ENCODE results near the gene OR10G2. TPM values are rescaled to one million over a fixed set of nuclear protein-coding genes. Genes with fewer than 3 reads are reported as not detected.

Gene OR10G2
- total RNA-seq, 1 experiment from 2014 or later: not detected

- H3K79me2 ChIP-seq (ENCODE audit: insufficient read depth, low read length): no peaks in the 10 kb centered on the region
- H3K27ac ChIP-seq (ENCODE audit: low read depth, low read length): no peak overlapping the region
- ChIA-PET CTCF (no interaction called here), RAD21 (ENCODE audit: low non-redundant PET in 1 of 2, low total read pairs in 2 of 2, uncharacterized antibody in 2 of 2, unreplicated experiment in 2 of 2) (interaction anchor here in 1 of 2 experiments (0.7 kb wide), 1 partner anchor 655 kb away, joined by 3 read pairs; no protein-coding TSS in a partner anchor), POLR2A (no interaction called here)
- no peak for DNase-seq (ENCODE audit: low read depth, low spot score)
- no peaks in the 10 kb centered on the region for H3K9me3 ChIP-seq (ENCODE audit: control insufficient read depth in 1 of 2, insufficient read depth in 1 of 2, low read depth in 1 of 2, low read length in 2 of 2)
- intact Hi-C loops (cut with micrococcal nuclease): no loop called here
- no peaks in the 10 kb centered on the region for H3K36me3 ChIP-seq (ENCODE audit: control insufficient read depth in 1 of 2, insufficient read depth in 2 of 2, low read length in 2 of 2)
- H2AFZ ChIP-seq (ENCODE audit: low read depth, low read length, poor library complexity, severe bottlenecking): no peak overlapping the region
- H3K4me1 ChIP-seq (ENCODE audit: control insufficient read depth in 1 of 2, insufficient read depth in 2 of 2, low read length in 2 of 2): no peaks in the 10 kb centered on the region
- TF ChIP-seq YY1 (IDR thresholded peaks at IDR 0.05; ENCODE audit: extremely low read depth, insufficient replicate concordance, low read depth, low read length) (no peak), SIN3A (IDR thresholded peaks at IDR 0.05; ENCODE audit: low read depth) (no peak), ZBTB33 (IDR thresholded peaks at IDR 0.05; ENCODE audit: extremely low read depth, insufficient replicate concordance, low read length) (no peak), CBX3 (IDR thresholded peaks at IDR 0.05; ENCODE audit: low read depth) (no peak), REST (IDR thresholded peaks at IDR 0.05; ENCODE audit: low read depth) (no peak), ATF3 (IDR thresholded peaks at IDR 0.05) (no peak), EGR1 (IDR thresholded peaks at IDR 0.05; ENCODE audit: low read depth) (no peak), ZNF274 (IDR thresholded peaks at IDR 0.05; ENCODE audit: low read depth, low read length) (no peak), ZFX (IDR thresholded peaks at IDR 0.05) (no peak), EZH2 (IDR thresholded peaks at IDR 0.05) (no peak), POLR2A (IDR thresholded peaks at IDR 0.05; ENCODE audit: borderline replicate concordance, extremely low read depth, insufficient read depth, insufficient read length) (no peak), SP1 (IDR thresholded peaks at IDR 0.05; ENCODE audit: low read depth) (no peak), EZH2phosphoT487 (IDR thresholded peaks at IDR 0.05; ENCODE audit: borderline replicate concordance) (no peak)
- no peaks in the 10 kb centered on the region for H3K9me2 ChIP-seq (ENCODE audit: insufficient read depth)
- no peak overlapping the region for H3K9ac ChIP-seq (ENCODE audit: low read length)
- no peaks in the 10 kb centered on the region for H4K20me1 ChIP-seq (ENCODE audit: insufficient read depth)
- no peak overlapping the region for H3K4me2 ChIP-seq (ENCODE audit: low read length)
- BruUV-seq (replicated peaks): no TSS peak
- no peak overlapping the region for H3K4me3 ChIP-seq (replicated peaks in 1 of 2; ENCODE audit: low read depth in 1 of 2, low read length in 2 of 2)
- peaks cover 14% of the 10 kb centered on the region for H3K27me3 ChIP-seq (ENCODE audit: insufficient read depth, low read length)
- no peak for ATAC-seq
These were observed 12.6 kb upstream of the OR10G2 start for GRCh38 chr14:21647380-21647779.
